HepG2 (cell line): ENCODE results near the gene BARX2. TPM values are rescaled to one million over a fixed set of nuclear protein-coding genes. Genes with fewer than 3 reads are reported as not detected.

ENCODE experiments used
- ATAC-seq: fragments of 200-7000 bp; cut with Tn5 transposase; 3 replicates; pipeline ENCODE4 v1.9.1; 2020; ENCODE audit warnings: mild to moderate bottlenecking, moderate library complexity
- BruUV-seq: library from RNA; stranded (reverse); fragments of 400-500 nt; replicated peaks from 2 replicates; lab custom pipeline; 2021; lab: Mats Ljungman, UMichigan
- CTCF ChIA-PET: fragments of 300-600 bp; formaldehyde crosslinking; extraction: SDS; loops from one replicate; lab custom pipeline; 2021; ENCODE audit warnings: low total read pairs, inconsistent platforms, low intra/inter-chr PET ratio; lab: Yijun Ruan, JAX
- POLR2A ChIA-PET: fragments of 350-600 bp; sonication (Branson Sonifier 250); formaldehyde crosslinking; loops from one replicate; lab custom pipeline; 2020; ENCODE audit warnings: antibody characterized with exemption, inconsistent platforms; lab: Yijun Ruan, JAX
- DNase-seq: peaks from one replicate; pipeline ENCODE4 v3.0.0-alpha.2; 2015; ENCODE audit warnings: low spot score
- FAIRE-seq: peaks from 3 replicates; lab custom pipeline; 2011; peaks lifted over from hg19 to GRCh38; lab: Jason Lieb, UNC
- H2AFZ ChIP-seq: one replicate; pipeline ENCODE4 v1.6.1; 2011; ENCODE audit warnings: low read length, inconsistent platforms
- H3K27ac ChIP-seq: fragments of 300-600 bp; 3 replicates; pipeline ENCODE4 v1.8.0; 2011; ENCODE audit warnings: mixed run types, mild to moderate bottlenecking, mixed read lengths, low read length, inconsistent platforms; ENCODE audit not compliant: insufficient read depth; ENCODE audit errors: extremely low read length
- H3K27me3 ChIP-seq, 2 experiments: fragments of 200-600 bp in 1 of 2; 2 replicates in 1 of 2; 3 replicates in 1 of 2; pipeline versions ENCODE4 v1.6.0 to v1.8.0; 2011; ENCODE audit warnings: low read length in 2 of 2, mild to moderate bottlenecking in 2 of 2, moderate library complexity in 2 of 2, inconsistent platforms in 1 of 2; ENCODE audit not compliant: insufficient read depth in 2 of 2, control insufficient read depth in 1 of 2
- H3K36me3 ChIP-seq, 2 experiments: fragments of 200-600 bp in 1 of 2; replicated peaks in 1 of 2; 2 replicates in 1 of 2; 3 replicates in 1 of 2; pipeline versions ENCODE4 v1.5.1 to v1.8.0; 2011; ENCODE audit warnings: low read length in 2 of 2, inconsistent platforms in 1 of 2; ENCODE audit not compliant: insufficient read depth in 2 of 2, control insufficient read depth in 1 of 2
- H3K4me1 ChIP-seq: 2 replicates; pipeline ENCODE4 v1.5.1; 2012; ENCODE audit warnings: low read length, inconsistent platforms; ENCODE audit not compliant: insufficient read depth
- H3K4me2 ChIP-seq: 2 replicates; pipeline ENCODE4 v1.6.0; 2011; ENCODE audit warnings: low read depth, low read length, inconsistent platforms
- H3K4me3 ChIP-seq, 3 experiments: fragments of 200-600 bp in 1 of 3; sonication (generic), shearing (Covaris generic) in 1 of 3; replicated peaks in 1 of 3; 2 replicates each; pipeline ENCODE4 v1.5.1; 2011 to 2016; ENCODE audit warnings: low read length in 3 of 3, inconsistent platforms in 2 of 3, low read depth in 2 of 3, mild to moderate bottlenecking in 2 of 3, control low read depth in 1 of 3, mixed read lengths in 1 of 3; ENCODE audit not compliant: insufficient read depth in 1 of 3
- H3K79me2 ChIP-seq: one replicate; pipeline ENCODE4 v1.6.1; 2011; ENCODE audit warnings: low read length, inconsistent platforms; ENCODE audit not compliant: insufficient read depth
- H3K9ac ChIP-seq: 2 replicates; pipeline ENCODE4 v1.6.0; 2011; ENCODE audit warnings: mild to moderate bottlenecking, low read depth, low read length, inconsistent platforms; ENCODE audit not compliant: insufficient read depth
- H3K9me3 ChIP-seq: 2 replicates; pipeline ENCODE4 v1.5.1; 2012; ENCODE audit warnings: mild to moderate bottlenecking, low read length
- H4K20me1 ChIP-seq: 2 replicates; pipeline ENCODE4 v1.6.0; 2011; ENCODE audit warnings: inconsistent platforms, mild to moderate bottlenecking, low read length, moderate library complexity; ENCODE audit not compliant: insufficient read depth
- ARHGAP35 ChIP-seq: sonication (generic); formaldehyde crosslinking; IDR thresholded peaks from 2 replicates; pipeline ENCODE4 v1.9.0; 2022; ENCODE audit warnings: mild to moderate bottlenecking, inconsistent platforms, moderate library complexity, missing genetic modification reagents, borderline replicate concordance
- BRCA1 ChIP-seq: sonication (generic); formaldehyde crosslinking; IDR thresholded peaks from 2 replicates; pipeline ENCODE4 v1.4.0; 2020; ENCODE audit warnings: missing genetic modification reagents
- BRF2 ChIP-seq: sonication (generic); formaldehyde crosslinking; IDR thresholded peaks from 2 replicates; pipeline ENCODE4 v1.8.1; 2022; ENCODE audit warnings: mild to moderate bottlenecking, missing genetic modification reagents
- CEBPB ChIP-seq: IDR thresholded peaks from 2 replicates; pipeline ENCODE4 v1.6.1; 2011; ENCODE audit warnings: low read depth, low read length, improper control_type of control experiment, borderline replicate concordance
- GABPA ChIP-seq, 2 experiments: IDR thresholded peaks; 2 replicates each; pipeline ENCODE4 v1.6.1; 2011 to 2016; ENCODE audit warnings: low read depth in 2 of 2, low read length in 1 of 2, missing biosample characterization in 1 of 2, missing genetic modification characterization in 1 of 2
- GTF3A ChIP-seq: sonication (generic); formaldehyde crosslinking; conservative IDR thresholded peaks from 2 replicates; pipeline ENCODE4 v1.4.0; 2020; ENCODE audit warnings: mild to moderate bottlenecking, missing genetic modification reagents
- HOXD1 ChIP-seq: sonication (generic); formaldehyde crosslinking; IDR thresholded peaks from 2 replicates; pipeline ENCODE4 v1.5.0; 2020; ENCODE audit warnings: missing genetic modification reagents
- KDM5A ChIP-seq: fragments of 200-600 bp; sonication (generic); IDR thresholded peaks from 2 replicates; pipeline ENCODE4 v1.7.0; 2018; ENCODE audit warnings: antibody characterized with exemption, mild to moderate bottlenecking, low read length, borderline replicate concordance
- KLF9 ChIP-seq: IDR thresholded peaks from 2 replicates; pipeline ENCODE4 v1.6.1; 2016; ENCODE audit warnings: low read depth
- KMT2A ChIP-seq: sonication (generic); formaldehyde crosslinking; IDR thresholded peaks from 2 replicates; pipeline ENCODE4 v1.4.0; 2020; ENCODE audit warnings: missing genetic modification reagents
- MEF2D ChIP-seq: sonication (generic); formaldehyde crosslinking; IDR thresholded peaks from 2 replicates; pipeline ENCODE4 v1.5.1; 2020; ENCODE audit warnings: mild to moderate bottlenecking, missing genetic modification reagents
- MIER2 ChIP-seq: IDR thresholded peaks from 2 replicates; pipeline ENCODE4 v1.6.1; 2016; ENCODE audit warnings: missing biosample characterization, missing genetic modification reagents
- PRMT3 ChIP-seq: sonication (generic); formaldehyde crosslinking; IDR thresholded peaks from 2 replicates; pipeline ENCODE4 v1.8.1; 2022; ENCODE audit warnings: low read depth, mild to moderate bottlenecking, moderate library complexity, missing genetic modification reagents, borderline replicate concordance
- SIN3A ChIP-seq: IDR thresholded peaks from 2 replicates; pipeline ENCODE4 v1.6.1; 2011; ENCODE audit warnings: low read depth, mild to moderate bottlenecking, control low read depth, low read length, borderline replicate concordance
- SMAD9 ChIP-seq: sonication (generic); formaldehyde crosslinking; IDR thresholded peaks from 2 replicates; pipeline ENCODE4 v1.5.1; 2020; ENCODE audit warnings: mild to moderate bottlenecking, missing genetic modification reagents
- THAP11 ChIP-seq: IDR thresholded peaks from 2 replicates; pipeline ENCODE4 v1.6.1; 2016; ENCODE audit warnings: missing biosample characterization, missing genetic modification reagents
- ZBTB21 ChIP-seq: sonication (generic); formaldehyde crosslinking; IDR thresholded peaks from 2 replicates; pipeline ENCODE4 v1.4.0; 2020; ENCODE audit warnings: missing genetic modification reagents
- ZFY ChIP-seq: sonication (generic); formaldehyde crosslinking; IDR thresholded peaks from 2 replicates; pipeline ENCODE4 v1.4.0; 2020; ENCODE audit warnings: missing genetic modification reagents
- ZNF326 ChIP-seq: sonication (generic); formaldehyde crosslinking; IDR thresholded peaks from 2 replicates; pipeline ENCODE4 v1.4.0; 2020; ENCODE audit warnings: missing genetic modification reagents, borderline replicate concordance
- ZNF343 ChIP-seq: sonication (generic); formaldehyde crosslinking; IDR thresholded peaks from 2 replicates; pipeline ENCODE4 v1.4.0; 2020; ENCODE audit warnings: mild to moderate bottlenecking, missing genetic modification reagents
- ZNF724P ChIP-seq: sonication (generic); formaldehyde crosslinking; IDR thresholded peaks from 2 replicates; pipeline ENCODE4 v1.8.0; 2022; ENCODE audit warnings: missing genetic modification reagents, borderline replicate concordance
- ZNF792 ChIP-seq: IDR thresholded peaks from 2 replicates; pipeline ENCODE4 v1.6.1; 2016
- ZSCAN20 ChIP-seq: sonication (generic); formaldehyde crosslinking; IDR thresholded peaks from 2 replicates; pipeline ENCODE4 v1.4.0; 2020; ENCODE audit warnings: missing genetic modification reagents, mild to moderate bottlenecking, borderline replicate concordance
- WGBS: methylation state at CpG from one replicate; pipeline ENCODE4 v1.1.6; 2017; ENCODE audit warnings: low lambda C conversion rate; 5-methylcytosine and 5-hydroxymethylcytosine counted together
- in situ Hi-C: cut with HindIII; loops from 2 replicates; pipeline ENCODE4 v1.10.0; 2017; ENCODE audit warnings: low pct_unique_long_range_greater_than_20kb; ENCODE audit not compliant: extremely low pct_ligation_motif_present
- intact Hi-C: fragments of 100-400 bp; cut with micrococcal nuclease; formaldehyde crosslinking; loops from one replicate; pipeline ENCODE4 v1.10.0; 2022; ENCODE audit not compliant: unreplicated experiment
- polyA plus RNA-seq, 8 experiments: library from polyadenylated mRNA; depleted of rRNA in 3 of 8; stranded (reverse) in 7 of 8; unstranded in 1 of 8; fragments of >200 nt; fragmentation: Illumina TruSeq in 4 of 8; extraction: Trizol in 4 of 8; gene quantifications; 2 replicates each; pipeline versions ENCODE4 v1.2.1 to v1.2.3, GENCODE V29; 2011 to 2016; ENCODE audit warnings: low read depth in 4 of 8, missing spikeins in 1 of 8, mixed read lengths in 1 of 8; ENCODE audit not compliant: insufficient read depth in 1 of 8
- total RNA-seq, 5 experiments: library from RNA; depleted of rRNA; stranded (reverse); fragments of >200 nt; fragmentation: Illumina TruSeq; extraction: Trizol; gene quantifications; 2 replicates each; pipeline ENCODE4 v1.2.3, GENCODE V29; 2016; ENCODE audit warnings: low read depth in 1 of 5
- TF ChIP-seq, protein P1 (sequence below): sonication (generic); formaldehyde crosslinking; IDR thresholded peaks from 2 replicates; pipeline ENCODE4 v1.4.0; 2020; ENCODE audit warnings: missing genetic modification reagents

BARX2 gene
- total and polyA plus RNA-seq, 2 of the 13 experiments (the other 11 are each of a cell fraction or from before 2014, with no cell fraction given): not detected

DNA sequence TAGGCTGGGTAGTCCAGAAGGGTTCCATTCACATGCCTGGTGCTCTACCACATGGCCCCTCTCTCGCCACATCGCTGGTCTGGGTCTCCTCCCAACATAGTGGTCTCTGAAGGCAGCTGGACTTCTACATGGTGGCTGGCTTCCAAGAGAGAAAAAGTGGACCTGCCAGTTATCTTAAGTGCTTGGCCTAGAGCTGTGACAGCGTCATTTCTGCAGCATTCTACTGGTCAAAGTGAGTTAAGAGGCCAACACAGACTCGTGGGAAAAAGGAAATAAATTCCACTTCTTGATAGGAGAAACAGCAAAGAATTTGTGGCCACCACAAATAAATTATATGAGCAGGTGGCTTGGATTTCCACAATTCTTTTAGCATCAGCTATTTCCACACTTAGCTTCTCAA is 21.0 kb upstream of the BARX2 start (continued):
- no peak for TF ChIP-seq ZNF326 (CRISPR knock-in tag)
- no peak for TF ChIP-seq GABPA (IDR thresholded peaks at IDR 0.05; ENCODE audit: low read depth, low read length)
- no peak for TF ChIP-seq GABPA (CRISPR knock-in tag; IDR thresholded peaks at IDR 0.05; ENCODE audit: low read depth)
- TF ChIP-seq ZSCAN20 (CRISPR knock-in tag): no peak
- TF ChIP-seq GTF3A (CRISPR knock-in tag): no peak
- no peak for TF ChIP-seq BRCA1
- no peak for TF ChIP-seq ZBTB21 (CRISPR knock-in tag)
- no peak for TF ChIP-seq BRF2

GRCh38 chr11:129359748-129360147 is 15.9 kb upstream of the BARX2 start:
- TF ChIP-seq HOXD1 (CRISPR knock-in tag) (no peak), CEBPB (no peak), PRMT3 (CRISPR knock-in tag) (no peak), ZFY (CRISPR knock-in tag) (no peak), ZNF343 (CRISPR knock-in tag) (no peak), KLF9 (CRISPR knock-in tag) (no peak), ZNF792 (no peak), MIER2 (no peak), KDM5A (no peak), SMAD9 (CRISPR knock-in tag) (no peak), SIN3A (no peak), KMT2A (CRISPR knock-in tag) (no peak), THAP11 (CRISPR knock-in tag) (no peak), MEF2D (CRISPR knock-in tag) (no peak), ZNF724P (CRISPR knock-in tag) (no peak), ARHGAP35 (CRISPR knock-in tag) (no peak)
- TF ChIP-seq, protein P1, sequence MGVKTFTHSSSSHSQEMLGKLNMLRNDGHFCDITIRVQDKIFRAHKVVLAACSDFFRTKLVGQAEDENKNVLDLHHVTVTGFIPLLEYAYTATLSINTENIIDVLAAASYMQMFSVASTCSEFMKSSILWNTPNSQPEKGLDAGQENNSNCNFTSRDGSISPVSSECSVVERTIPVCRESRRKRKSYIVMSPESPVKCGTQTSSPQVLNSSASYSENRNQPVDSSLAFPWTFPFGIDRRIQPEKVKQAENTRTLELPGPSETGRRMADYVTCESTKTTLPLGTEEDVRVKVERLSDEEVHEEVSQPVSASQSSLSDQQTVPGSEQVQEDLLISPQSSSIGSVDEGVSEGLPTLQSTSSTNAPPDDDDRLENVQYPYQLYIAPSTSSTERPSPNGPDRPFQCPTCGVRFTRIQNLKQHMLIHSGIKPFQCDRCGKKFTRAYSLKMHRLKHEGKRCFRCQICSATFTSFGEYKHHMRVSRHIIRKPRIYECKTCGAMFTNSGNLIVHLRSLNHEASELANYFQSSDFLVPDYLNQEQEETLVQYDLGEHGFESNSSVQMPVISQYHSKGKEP (CRISPR knock-in tag): no peak
- Histone ChIP-seq H3K4me3 (no peak overlapping the region), H3K27me3 (peaks cover 0 to 13% of the 10 kb centered on the region in 2 experiments; a peak in 1 of 5 replicates), H3K27ac (no peak overlapping the region), H3K4me1 (peaks cover 12% of the 10 kb centered on the region), H3K79me2 (no peaks in the 10 kb centered on the region), H3K9me3 (no peaks in the 10 kb centered on the region), H2AFZ (no peak overlapping the region), H3K9ac (no peak overlapping the region), H4K20me1 (no peaks in the 10 kb centered on the region), H3K4me2 (no peak overlapping the region), H3K36me3 (no peaks in the 10 kb centered on the region)
- 2% methylated on average over 2 of the region's 2 CpGs for WGBS
- no TSS peak for BruUV-seq
- ATAC-seq (no peak), DNase-seq (no peak), FAIRE-seq (no peak)
- intact Hi-C loops: no loop called here
- CTCF ChIA-PET: interaction anchor here (1.1 kb wide), 1 partner anchor 391 kb away, joined by 3 read pairs; no protein-coding TSS in a partner anchor
- POLR2A ChIA-PET: no interaction called here
- in situ Hi-C loops: no loop called here
